H1 (cell line): Measurements from ENCODE around the gene ARRB1. TPM values are rescaled to one million over a fixed set of nuclear protein-coding genes. Genes with fewer than 3 reads are reported as not detected.
"Not testable (repeated sequence)": the region's sequence is repeated elsewhere in the genome, so short reads cannot be mapped to it uniquely, and the experiment has no call there.

Source experiments
- CTCF ChIA-PET: fragments of 300-600 bp; sonication (Branson Sonifier 250); formaldehyde crosslinking; loops from one replicate; lab custom pipeline; 2021; ENCODE audit not compliant: partially characterized antibody; lab: Charles Lee
- POLR2A ChIA-PET: fragments of 300-600 bp; sonication (Branson Sonifier 250); formaldehyde crosslinking; loops from one replicate; lab custom pipeline; 2021; ENCODE audit warnings: inconsistent platforms; ENCODE audit not compliant: partially characterized antibody; lab: Charles Lee
- DNase-seq, 2 experiments: peaks; one replicate each; pipeline versions ENCODE4 v3.0.0 to v3.0.0-alpha.2; 2010 to 2022; ENCODE audit warnings: low spot score in 2 of 2, low read depth in 1 of 2, mixed read lengths in 1 of 2
- FAIRE-seq: peaks from 2 replicates; lab custom pipeline; 2011; peaks lifted over from hg19 to GRCh38; lab: Jason Lieb, UNC
- H2AFZ ChIP-seq: 2 replicates; pipeline ENCODE4 v1.8.1; 2012; ENCODE audit warnings: low read length, inconsistent platforms
- H2AK5ac ChIP-seq: 2 replicates; pipeline ENCODE4 v1.6.1; 2013; ENCODE audit warnings: low read depth, low read length
- H2BK120ac ChIP-seq: replicated peaks from 2 replicates; pipeline ENCODE3; 2013; ENCODE audit warnings: low read depth, low read length, inconsistent platforms
- H2BK12ac ChIP-seq: 2 replicates; pipeline ENCODE4 v1.6.1; 2013; ENCODE audit warnings: low read depth, low read length
- H2BK15ac ChIP-seq: 2 replicates; pipeline ENCODE4 v1.6.1; 2013; ENCODE audit warnings: low read length
- H2BK20ac ChIP-seq: 2 replicates; pipeline ENCODE4 v1.6.1; 2013; ENCODE audit warnings: low read length
- H2BK5ac ChIP-seq: 2 replicates; pipeline ENCODE4 v1.6.1; 2013; ENCODE audit warnings: low read depth, low read length
- H3K14ac ChIP-seq: 2 replicates; pipeline ENCODE4 v1.6.1; 2013; ENCODE audit warnings: inconsistent platforms; ENCODE audit not compliant: insufficient read length
- H3K18ac ChIP-seq: 2 replicates; pipeline ENCODE4 v1.6.1; 2013; ENCODE audit warnings: low read length; ENCODE audit errors: extremely low read depth
- H3K23ac ChIP-seq: 2 replicates; pipeline ENCODE4 v1.6.1; 2013; ENCODE audit warnings: inconsistent platforms; ENCODE audit not compliant: insufficient read length
- H3K23me2 ChIP-seq: 2 replicates; pipeline ENCODE4 v1.6.1; 2013; ENCODE audit warnings: low read depth, low read length
- H3K27ac ChIP-seq: 2 replicates; pipeline ENCODE4 v1.6.1; 2011; ENCODE audit warnings: low read depth, low read length, inconsistent platforms
- H3K27me3 ChIP-seq, 4 experiments: replicated peaks in 1 of 4; 1 replicate in 1 of 4; 2 replicates in 3 of 4; pipeline versions ENCODE4 v1.6.1 to v1.8.1; 2011 to 2013; ENCODE audit warnings: low read length in 3 of 4, mild to moderate bottlenecking in 3 of 4, inconsistent platforms in 2 of 4, mixed read lengths in 2 of 4, moderate library complexity in 1 of 4; ENCODE audit not compliant: control insufficient read depth in 3 of 4, insufficient read depth in 3 of 4; ENCODE audit errors: extremely low read depth in 1 of 4
- H3K36me3 ChIP-seq, 4 experiments: 2 replicates each; pipeline versions ENCODE4 v1.6.1 to v1.8.1; 2011 to 2013; ENCODE audit warnings: mild to moderate bottlenecking in 4 of 4, low read length in 3 of 4, moderate library complexity in 2 of 4, control low read depth in 1 of 4, inconsistent platforms in 1 of 4; ENCODE audit not compliant: insufficient read depth in 4 of 4, control insufficient read depth in 2 of 4
- H3K4ac ChIP-seq: replicated peaks from 2 replicates; pipeline ENCODE3; 2013; ENCODE audit warnings: low read length, low read depth, mixed read lengths, inconsistent platforms; ENCODE audit not compliant: insufficient read length
- H3K4me1 ChIP-seq, 4 experiments: replicated peaks in 1 of 4; 1 replicate in 1 of 4; 2 replicates in 3 of 4; pipeline versions ENCODE4 v1.6.1 to v1.8.1; 2011 to 2013; ENCODE audit warnings: low read length in 3 of 4, inconsistent platforms in 2 of 4, mixed read lengths in 1 of 4; ENCODE audit not compliant: insufficient read depth in 4 of 4, control insufficient read depth in 3 of 4
- H3K4me2 ChIP-seq, 2 experiments: 2 replicates each; pipeline versions ENCODE4 v1.6.1 to v1.8.1; 2011 to 2013; ENCODE audit warnings: low read depth in 2 of 2, low read length in 2 of 2, control low read depth in 1 of 2, inconsistent platforms in 1 of 2, mild to moderate bottlenecking in 1 of 2; ENCODE audit not compliant: insufficient read depth in 1 of 2
- H3K4me3 ChIP-seq, 4 experiments: fragments of 200-600, 300-600 bp in 1 of 4; sonication (generic), shearing (Covaris generic), sonication (Bioruptor Twin) in 1 of 4; 2 replicates each; pipeline versions ENCODE4 v1.5.1 to v1.8.1; 2011 to 2016; ENCODE audit warnings: low read length in 4 of 4, low read depth in 3 of 4, control low read depth in 2 of 4, inconsistent platforms in 2 of 4, mild to moderate bottlenecking in 2 of 4, mixed read lengths in 1 of 4, moderate library complexity in 1 of 4; ENCODE audit not compliant: insufficient read depth in 2 of 4; ENCODE audit errors: extremely low read depth in 1 of 4
- H3K56ac ChIP-seq: replicated peaks from 2 replicates; pipeline ENCODE3; 2013; ENCODE audit warnings: low read depth, mild to moderate bottlenecking, mixed read lengths, low read length, inconsistent platforms; ENCODE audit not compliant: insufficient read length
- H3K79me1 ChIP-seq: 2 replicates; pipeline ENCODE4 v1.6.1; 2013; ENCODE audit warnings: low read depth, low read length, control low read depth
- H3K79me2 ChIP-seq, 2 experiments: 2 replicates each; pipeline versions ENCODE4 v1.6.1 to v1.8.1; 2012 to 2013; ENCODE audit warnings: low read length in 2 of 2, mild to moderate bottlenecking in 2 of 2, inconsistent platforms in 1 of 2; ENCODE audit not compliant: insufficient read depth in 2 of 2, control insufficient read depth in 1 of 2
- H3K9ac ChIP-seq, 4 experiments: replicated peaks in 1 of 4; 1 replicate in 1 of 4; 2 replicates in 3 of 4; pipeline versions ENCODE4 v1.6.1 to v1.8.1; 2011 to 2013; ENCODE audit warnings: low read depth in 3 of 4, low read length in 3 of 4, control low read depth in 2 of 4, mild to moderate bottlenecking in 2 of 4, moderate library complexity in 2 of 4, inconsistent platforms in 1 of 4; ENCODE audit errors: extremely low read depth in 1 of 4
- H3K9me3 ChIP-seq, 2 experiments: 2 replicates each; pipeline versions ENCODE4 v1.6.1 to v1.8.1; 2012 to 2013; ENCODE audit warnings: mild to moderate bottlenecking in 2 of 2, moderate library complexity in 2 of 2, control low read depth in 1 of 2, inconsistent platforms in 1 of 2, low read depth in 1 of 2, low read length in 1 of 2, mixed read lengths in 1 of 2; ENCODE audit not compliant: insufficient read depth in 2 of 2
- H4K20me1 ChIP-seq, 2 experiments: replicated peaks in 1 of 2; 2 replicates each; pipeline versions ENCODE3 to v1.8.1; 2011 to 2013; ENCODE audit warnings: inconsistent platforms in 2 of 2, low read length in 2 of 2, mild to moderate bottlenecking in 1 of 2; ENCODE audit not compliant: insufficient read depth in 2 of 2, control insufficient read depth in 1 of 2
- H4K5ac ChIP-seq: 2 replicates; pipeline ENCODE4 v1.6.1; 2013; ENCODE audit warnings: low read length, low read depth, mixed read lengths, inconsistent platforms; ENCODE audit not compliant: insufficient read length
- H4K8ac ChIP-seq: 2 replicates; pipeline ENCODE4 v1.8.0; 2013; ENCODE audit warnings: mild to moderate bottlenecking, moderate library complexity, low read length, inconsistent platforms; ENCODE audit not compliant: insufficient read depth; ENCODE audit errors: extremely low read depth
- H4K91ac ChIP-seq: replicated peaks from 2 replicates; pipeline ENCODE3; 2013; ENCODE audit warnings: low read length, mixed read lengths, inconsistent platforms; ENCODE audit not compliant: insufficient read length
- WGBS, 2 experiments: shearing (Covaris generic) in 1 of 2; methylation state at CpG; one replicate each; pipeline versions ENCODE4 v1.1.6 to v1.1.7; 2013 to 2015; ENCODE audit warnings: low lambda C conversion rate in 2 of 2, mixed read lengths in 2 of 2, inconsistent platforms in 1 of 2, low coverage in 1 of 2, missing lambda C conversion rate in 1 of 2; ENCODE audit not compliant: insufficient replicate concordance in 2 of 2, insufficient coverage in 1 of 2, insufficient read length in 1 of 2; ENCODE audit errors: extremely low coverage in 1 of 2, missing lambda C conversion rate in 1 of 2; 5-methylcytosine and 5-hydroxymethylcytosine counted together
- polyA plus RNA-seq, 7 experiments: library from polyadenylated mRNA; depleted of rRNA in 3 of 7; stranded (reverse) in 5 of 7; unstranded in 2 of 7; fragments of >200 nt in 5 of 7; fragments of 200-250 nt in 2 of 7; gene quantifications; 1 replicate in 5 of 7; 2 replicates in 1 of 7; 4 replicates in 1 of 7; pipeline versions ENCODE4 v1.2.1 to v1.2.3, GENCODE V29; 2011 to 2013; ENCODE audit warnings: missing spikeins in 2 of 7, mixed read lengths in 2 of 7
- total RNA-seq: library from RNA; stranded (reverse); fragmentation: NEBNext Ultra II Directional; extraction: Animal tissue kit (Norgen Biotek cat#: 25700); gene quantifications from 2 replicates; pipeline ENCODE4 v1.2.1, GENCODE V29; 2021

The ARRB1 gene
- total and polyA plus RNA-seq, 2 of the 8 experiments (the other 6 are each of a cell fraction or from before 2014, with no cell fraction given): 9.4 to 31.8 TPM

DNA sequence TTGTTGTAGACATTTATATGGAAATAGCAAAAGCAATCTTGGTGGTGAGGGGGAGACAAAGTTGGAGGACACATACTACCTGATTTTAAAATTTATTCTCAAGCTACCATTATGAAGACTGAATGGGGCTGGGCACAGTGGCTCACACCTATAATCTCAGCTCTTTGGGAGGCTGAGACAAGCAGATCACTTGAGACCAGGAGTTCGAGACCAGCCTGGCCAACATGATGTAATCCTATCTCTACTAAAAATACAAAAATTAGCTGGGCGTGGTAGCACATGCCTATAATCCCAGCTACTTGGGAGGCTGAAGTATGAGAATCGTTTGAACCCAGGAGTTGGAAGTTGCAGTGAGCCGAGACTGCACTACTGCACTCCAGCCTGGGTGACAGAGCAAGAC is 10.8 kb upstream of the ARRB1 start:
- POLR2A ChIA-PET: interaction anchor here (1.0 to 2.5 kb wide), 3 partner anchors 12 to 38 kb away, joined by 3 to 11 read pairs (median 3); no protein-coding TSS in a partner anchor
- H2BK120ac ChIP-seq: not testable (repeated sequence)

More for the DNA sequence above, 10.8 kb upstream of the ARRB1 start:
- H2BK12ac ChIP-seq, H3K27me3 ChIP-seq, H3K56ac ChIP-seq, H3K23me2 ChIP-seq, FAIRE-seq, H3K9me3 ChIP-seq, H2AFZ ChIP-seq, H3K79me1 ChIP-seq, H3K4me3 ChIP-seq, DNase-seq, H3K18ac ChIP-seq, H3K23ac ChIP-seq, H4K91ac ChIP-seq, H3K36me3 ChIP-seq, H3K27ac ChIP-seq, H3K9ac ChIP-seq, H3K4ac ChIP-seq, H4K20me1 ChIP-seq, H2AK5ac ChIP-seq, H4K5ac ChIP-seq, H2BK20ac ChIP-seq, H4K8ac ChIP-seq, H3K79me2 ChIP-seq, H3K4me1 ChIP-seq, H3K14ac ChIP-seq, H2BK5ac ChIP-seq, H3K4me2 ChIP-seq, H2BK15ac ChIP-seq: not testable (repeated sequence)
- CTCF ChIA-PET: interaction anchor here (0.8 to 4.1 kb wide), 13 partner anchors 10 to 91 kb away, joined by 3 to 25 read pairs (median 9); no protein-coding TSS in a partner anchor
- WGBS, 2 experiments: 91% methylated on average over 4 of the region's 4 CpGs; no CpG with 5 or more reads in 1 of the 2 experiments
